Ramos (cell line): ENCODE results near the gene IQSEC3.
"Not testable (repeated sequence)": the region's sequence is repeated elsewhere in the genome, so short reads cannot be mapped to it uniquely, and the experiment has no call there.

ENCODE experiments used
- in situ Hi-C: fragments of 300-500 bp; cut with MboI; formaldehyde crosslinking; loops from one replicate; pipeline ENCODE4 v1.14.3; 2022; ENCODE audit warnings: low sequenced_read_pairs; ENCODE audit not compliant: unreplicated experiment

The IQSEC3 gene

GRCh38 chr12:51962-52361, 14.6 kb upstream of the IQSEC3 start:
- in situ Hi-C loops, result not testable (repeated sequence)

- in situ Hi-C loops, result not testable (repeated sequence)
Observed at GRCh38 chr12:52902-53734, 13.4 kb upstream of the IQSEC3 start.

DNA sequence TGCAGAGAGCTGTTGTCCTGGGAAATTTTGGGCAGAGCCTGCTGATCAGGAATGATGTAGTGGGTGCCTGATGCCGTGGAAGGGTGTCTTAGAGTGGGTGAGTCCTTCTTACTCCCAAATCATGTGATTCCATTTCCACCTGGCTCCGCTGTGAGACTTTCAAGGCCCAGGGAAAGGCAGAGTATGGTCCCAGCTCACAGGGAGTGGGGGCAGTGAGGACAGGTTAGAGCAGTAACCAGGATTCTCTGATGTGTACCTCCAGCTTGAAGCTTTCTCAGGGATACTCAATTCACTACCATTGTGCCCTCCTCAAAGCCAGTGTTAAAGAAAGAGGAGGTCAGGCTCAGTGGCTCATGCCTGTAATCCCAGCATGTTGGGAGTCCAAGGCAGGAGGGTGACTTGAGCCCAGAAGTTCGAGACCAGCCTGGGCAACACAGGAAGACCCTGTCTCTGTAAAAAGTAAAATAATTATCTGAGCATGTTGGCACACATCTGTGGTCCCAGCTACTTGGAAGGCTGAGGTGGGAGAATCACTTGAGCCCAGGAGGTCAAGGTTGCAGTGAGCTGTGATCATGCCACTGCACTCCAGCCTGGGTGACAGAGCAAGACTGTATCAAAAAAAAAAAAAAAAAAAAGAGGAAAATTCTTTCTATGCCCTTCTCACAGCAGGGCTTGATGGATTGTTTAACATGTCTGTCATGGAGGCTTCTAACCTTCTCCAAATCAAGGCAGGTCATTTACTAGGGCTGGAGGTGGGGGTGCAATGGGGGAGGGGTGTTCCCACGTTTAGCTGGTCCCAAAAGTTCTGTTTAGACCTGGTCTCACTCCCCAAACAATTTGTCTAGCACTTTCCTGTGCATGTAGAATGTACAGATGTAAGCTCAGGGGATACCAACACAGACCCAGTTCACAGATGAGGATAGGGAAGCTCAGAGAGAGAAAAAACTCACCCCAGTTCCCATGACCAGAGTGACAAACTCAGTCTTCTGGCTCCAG, 12.5 kb upstream of the IQSEC3 start:
- in situ Hi-C loops, result no loop called here

DNA sequence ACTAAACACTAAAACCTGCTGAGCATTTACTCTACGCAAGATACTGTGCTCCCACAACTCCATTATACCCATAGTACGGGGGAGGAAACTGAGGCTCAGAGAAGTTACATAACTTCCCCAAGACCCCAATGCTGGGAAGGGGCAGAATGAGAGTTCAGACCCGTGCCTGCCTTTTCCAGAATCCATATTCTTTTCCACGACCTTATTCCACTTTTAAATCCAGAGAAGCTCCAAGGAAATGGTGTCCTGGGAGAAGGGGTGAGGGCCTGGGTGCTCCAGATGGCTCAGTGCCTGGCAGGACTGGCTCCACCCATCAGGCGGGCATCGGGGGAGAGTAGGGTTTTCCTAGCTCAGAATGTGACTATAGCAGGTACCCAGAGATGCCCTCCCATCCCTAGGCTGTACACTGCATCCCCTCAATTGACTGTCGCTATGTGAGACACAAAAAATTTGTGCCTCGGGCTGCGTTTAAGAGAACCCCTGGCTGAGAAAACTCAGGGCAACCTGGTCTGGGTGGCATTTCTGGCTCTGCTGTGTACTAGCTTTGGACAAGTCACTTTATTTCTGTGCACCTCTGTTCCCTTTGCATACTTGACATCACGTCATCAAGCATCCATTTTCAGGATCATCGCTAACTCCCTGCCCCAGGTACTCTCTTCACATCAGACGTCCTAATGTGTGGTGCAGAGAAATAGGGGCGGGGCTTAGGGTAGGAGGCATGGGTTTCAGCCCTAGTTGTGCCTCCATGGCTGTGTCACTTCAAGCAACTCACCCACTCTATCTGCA, 11.6 kb upstream of the IQSEC3 start:
- in situ Hi-C loops, result no loop called here

- in situ Hi-C loops, result no loop called here
Observed at GRCh38 chr12:56683-57346, 9.8 kb upstream of the IQSEC3 start.

- in situ Hi-C loops, result no loop called here
Observed at GRCh38 chr12:57539-57938, 9.0 kb upstream of the IQSEC3 start.

- in situ Hi-C loops, result no loop called here
Observed at GRCh38 chr12:58832-59231, 7.7 kb upstream of the IQSEC3 start.

DNA sequence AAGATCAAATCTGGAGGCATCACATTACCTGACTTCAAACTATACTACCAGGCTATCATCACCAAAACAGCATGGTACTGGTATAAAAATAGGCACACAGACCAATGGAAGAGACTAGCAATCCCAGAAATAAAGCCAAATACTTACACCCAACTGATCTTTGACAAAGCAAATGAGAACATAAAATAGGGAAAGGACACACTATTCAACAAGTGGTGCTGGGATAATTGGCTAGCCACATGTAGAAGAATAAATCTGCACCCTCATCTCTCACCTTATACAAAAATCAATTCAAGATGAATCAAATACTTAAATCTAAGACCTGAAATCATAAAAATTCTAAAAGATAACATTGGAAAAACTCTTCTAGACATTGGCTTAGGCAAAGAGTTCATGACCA, 4.7 kb upstream of the IQSEC3 start:
- in situ Hi-C loops, result not testable (repeated sequence)

GRCh38 chr12:65491-66063, 990 bp upstream of the IQSEC3 start:
- in situ Hi-C loops, result not testable (repeated sequence)

DNA sequence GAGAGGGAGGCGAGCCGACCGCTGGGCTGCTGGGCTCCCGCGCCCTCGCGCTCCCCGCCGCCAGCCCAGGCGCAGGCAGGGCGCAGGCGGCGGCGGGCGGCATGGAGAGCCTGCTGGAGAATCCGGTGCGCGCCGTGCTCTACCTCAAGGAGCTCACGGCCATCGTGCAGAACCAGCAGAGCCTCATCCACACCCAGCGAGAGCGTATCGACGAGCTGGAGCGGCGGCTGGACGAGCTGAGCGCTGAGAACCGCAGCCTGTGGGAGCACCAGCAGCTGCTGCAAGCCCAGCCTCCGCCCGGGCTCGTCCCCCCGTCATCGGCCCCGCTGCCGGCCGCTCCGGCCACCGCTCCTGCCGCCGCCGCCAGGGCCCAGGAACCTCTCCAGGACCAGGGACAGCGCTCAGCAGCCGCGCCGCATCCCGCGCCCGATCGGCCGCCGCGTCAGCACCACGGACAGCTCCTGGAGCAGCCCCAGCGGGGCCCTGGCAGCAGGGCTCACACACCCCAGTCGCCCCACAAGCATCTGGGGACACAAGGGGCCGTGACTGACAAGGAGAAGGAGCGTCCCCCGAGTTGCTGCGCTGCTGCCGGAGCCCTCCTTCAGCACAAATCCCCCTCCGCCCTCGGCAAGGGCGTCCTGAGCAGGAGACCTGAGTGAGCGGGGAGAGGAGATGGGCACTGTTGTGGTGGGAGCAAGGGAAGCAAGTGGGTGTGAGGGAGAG, 376 bp downstream of the IQSEC3 start:
- in situ Hi-C loops, result not testable (repeated sequence)

GRCh38 chr12:69677-70076, 3.1 kb downstream of the IQSEC3 start:
- in situ Hi-C loops, result not testable (repeated sequence)

DNA sequence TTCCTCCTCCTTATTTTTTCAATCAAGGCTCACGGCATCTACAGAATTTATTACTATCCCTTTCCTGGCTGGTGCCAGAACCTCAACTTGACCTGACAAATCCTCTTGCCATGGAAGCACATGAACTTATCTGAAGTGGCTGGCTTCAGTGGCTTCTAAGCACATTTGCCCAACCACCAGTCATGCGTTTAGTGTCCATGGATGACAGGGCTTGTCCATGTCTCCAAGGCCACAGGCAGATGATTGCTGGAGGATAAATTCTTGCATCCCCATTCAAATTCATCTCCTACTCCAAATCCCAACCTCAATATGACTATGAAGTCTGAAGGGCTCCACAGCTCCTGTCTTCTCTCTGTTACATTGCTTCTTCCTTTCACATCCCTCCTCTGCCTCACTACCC, 4.0 kb downstream of the IQSEC3 start:
- in situ Hi-C loops, result not testable (repeated sequence)

GRCh38 chr12:72018-72417, 5.5 kb downstream of the IQSEC3 start:
- in situ Hi-C loops, result not testable (repeated sequence)

DNA sequence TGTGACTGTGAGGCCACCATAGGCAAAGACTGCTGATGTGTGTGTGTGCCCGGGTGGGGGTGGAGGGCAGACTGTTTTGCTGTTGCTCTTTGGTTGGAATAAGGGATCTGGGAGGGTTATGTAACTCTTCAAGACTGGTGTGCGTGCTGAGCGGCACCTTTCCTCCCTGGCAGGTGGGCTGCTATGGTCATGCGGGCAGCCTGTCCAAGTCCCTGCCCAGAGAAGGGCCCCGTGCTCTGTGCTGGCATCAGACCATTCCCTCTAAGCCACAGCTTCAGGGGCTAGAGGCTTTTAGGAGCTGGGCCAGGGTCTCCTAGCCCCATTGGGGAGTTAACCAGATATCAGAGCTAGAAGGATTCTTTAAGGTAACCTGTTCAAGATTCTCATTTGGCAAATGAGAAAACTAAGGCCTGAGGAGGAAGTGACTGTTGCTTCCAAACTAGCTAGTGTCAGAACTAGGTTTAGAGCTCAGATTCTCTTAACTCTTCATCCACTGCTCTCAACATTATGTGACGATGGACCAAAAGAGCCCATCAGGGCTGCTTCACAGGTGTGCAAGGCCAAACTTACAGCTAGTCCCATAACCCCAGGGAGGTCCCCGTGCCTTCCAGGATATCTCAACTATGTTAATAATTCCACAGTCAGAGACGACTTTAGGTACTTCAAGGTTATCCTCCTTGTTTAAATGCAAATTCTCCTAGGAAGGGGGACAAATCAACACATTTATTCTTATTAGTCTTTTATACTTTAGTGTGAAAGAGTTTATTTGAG, 8.0 kb downstream of the IQSEC3 start:
- in situ Hi-C loops, result not testable (repeated sequence)

- in situ Hi-C loops, result not testable (repeated sequence)
Observed at GRCh38 chr12:75541-75940, 9.0 kb downstream of the IQSEC3 start.

GRCh38 chr12:76102-76501, 9.5 kb downstream of the IQSEC3 start:
- in situ Hi-C loops, result not testable (repeated sequence)

DNA sequence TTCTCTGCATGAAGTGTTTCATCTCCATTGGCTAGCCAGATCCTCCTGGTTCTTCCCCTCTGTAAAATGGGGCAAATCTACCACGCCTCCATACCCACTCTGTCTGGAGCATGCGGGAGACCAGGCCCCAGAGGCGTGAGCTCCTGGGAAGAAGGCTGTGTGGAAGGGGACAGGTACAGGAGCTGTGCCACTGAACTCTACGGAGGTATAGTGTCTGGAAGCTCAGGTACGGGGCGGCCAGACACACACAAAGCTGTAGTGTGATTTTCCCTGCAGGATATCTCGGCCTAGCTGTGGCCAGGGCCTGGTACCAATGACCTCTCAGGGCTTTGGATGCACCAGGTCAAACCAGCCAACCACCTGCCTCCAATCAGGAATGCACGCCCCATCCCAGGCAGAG, 10.0 kb downstream of the IQSEC3 start:
- in situ Hi-C loops, result not testable (repeated sequence)

DNA sequence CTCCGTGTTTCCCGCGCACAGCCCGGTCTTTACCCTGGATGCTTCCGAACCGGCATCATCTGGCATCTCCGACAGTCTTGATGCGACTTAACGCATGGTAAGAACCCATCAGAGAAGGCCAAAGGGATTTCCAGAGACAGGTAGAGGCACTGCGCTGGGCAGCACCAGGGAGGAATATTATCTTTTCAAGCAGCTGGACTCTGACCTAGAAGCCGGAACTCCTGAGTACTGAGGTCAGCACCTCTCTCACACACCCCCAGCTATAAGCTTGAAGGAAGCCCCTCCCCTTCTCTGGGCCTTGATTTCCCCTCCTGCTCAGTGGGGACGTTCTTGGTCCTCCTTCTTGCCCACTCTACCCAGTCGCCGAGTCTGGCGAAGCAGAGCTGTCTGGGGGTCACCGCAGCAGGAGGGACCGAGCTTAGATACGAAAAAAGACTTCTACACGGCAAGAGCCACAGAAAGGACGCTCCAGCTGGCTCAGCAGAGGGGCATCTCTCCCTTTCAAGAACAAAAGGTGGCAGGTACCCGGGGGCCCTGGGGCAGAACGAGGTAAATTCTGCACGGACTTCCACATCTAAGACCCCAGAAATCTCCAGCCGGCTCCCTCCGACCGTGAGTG, 10.6 kb downstream of the IQSEC3 start:
- in situ Hi-C loops, result not testable (repeated sequence)
